Activated CD4-positive, alpha-beta memory T cell treated with anti-CD3 and anti-CD28 coated beads for 36 hours (primary cell): ENCODE data around the gene AQP12A. TPM values are rescaled to one million over a fixed set of nuclear protein-coding genes. Genes with fewer than 3 reads are reported as not detected.
"Not testable (repeated sequence)": the region's sequence is repeated elsewhere in the genome, so short reads cannot be mapped to it uniquely, and the experiment has no call there.

Source experiments
- CTCF ChIA-PET: fragments of 350-600 bp; sonication (Branson Sonifier 250); formaldehyde crosslinking; loops from one replicate; lab custom pipeline; 2021; ENCODE audit warnings: antibody characterized with exemption, inconsistent platforms; lab: Charles Lee
- POLR2A ChIA-PET: fragments of 350-600 bp; sonication (Branson Sonifier 250); formaldehyde crosslinking; loops from one replicate; lab custom pipeline; 2021; ENCODE audit warnings: antibody characterized with exemption; lab: Charles Lee
- DNase-seq: peaks from one replicate; pipeline ENCODE4 v3.0.0-alpha.2; 2020
- H3K27ac Mint-ChIP-seq: one replicate; pipeline ENCODE4 v1.8.0; 2021; ENCODE audit warnings: mixed read lengths
- H3K27me3 Mint-ChIP-seq: one replicate; pipeline ENCODE4 v1.8.0; 2021; ENCODE audit warnings: mixed read lengths
- H3K36me3 Mint-ChIP-seq: one replicate; pipeline ENCODE4 v1.8.0; 2021; ENCODE audit warnings: mixed read lengths
- H3K4me1 Mint-ChIP-seq: one replicate; pipeline ENCODE4 v1.8.0; 2021; ENCODE audit warnings: low read depth, mixed read lengths
- H3K4me3 Mint-ChIP-seq: one replicate; pipeline ENCODE4 v1.8.0; 2021; ENCODE audit warnings: mild to moderate bottlenecking, mixed read lengths
- H3K9me3 Mint-ChIP-seq: one replicate; pipeline ENCODE4 v1.8.0; 2021; ENCODE audit warnings: mixed read lengths
- intact Hi-C: fragments of 100-400 bp; cut with micrococcal nuclease; formaldehyde crosslinking; loops from one replicate; pipeline ENCODE4 v1.15.1; 2023
- total RNA-seq, 2 experiments: library from RNA; stranded (reverse); gene quantifications; one replicate each; pipeline ENCODE4 v1.2.3, GENCODE V29; 2021

Gene AQP12A
- total RNA-seq, 2 experiments from 2014 or later, result not detected

- DNase-seq, H3K27me3 Mint-ChIP-seq, H3K4me1 Mint-ChIP-seq: not testable (repeated sequence)
Measured at GRCh38 chr2:240695593-240695992, 3.9 kb downstream of the AQP12A start.

GRCh38 chr2:240696469-240696868 lies 4.8 kb downstream of the AQP12A start:
- POLR2A ChIA-PET, result not testable (repeated sequence)

More at GRCh38 chr2:240695593-240695992, 3.9 kb downstream of the AQP12A start:
- CTCF ChIA-PET, H3K4me3 Mint-ChIP-seq, H3K36me3 Mint-ChIP-seq, POLR2A ChIA-PET, H3K27ac Mint-ChIP-seq, H3K9me3 Mint-ChIP-seq, intact Hi-C loops: not testable (repeated sequence)

GRCh38 chr2:240698852-240699561 lies 7.3 kb downstream of the AQP12A start:
- H3K36me3 Mint-ChIP-seq, H3K4me1 Mint-ChIP-seq, H3K27me3 Mint-ChIP-seq, H3K4me3 Mint-ChIP-seq, H3K27ac Mint-ChIP-seq, H3K9me3 Mint-ChIP-seq, DNase-seq, CTCF ChIA-PET, intact Hi-C loops, POLR2A ChIA-PET: not testable (repeated sequence)

More at GRCh38 chr2:240696469-240696868, 4.8 kb downstream of the AQP12A start:
- DNase-seq, H3K27me3 Mint-ChIP-seq, H3K4me1 Mint-ChIP-seq, H3K36me3 Mint-ChIP-seq, intact Hi-C loops, H3K27ac Mint-ChIP-seq, H3K4me3 Mint-ChIP-seq, CTCF ChIA-PET, H3K9me3 Mint-ChIP-seq: not testable (repeated sequence)

GRCh38 chr2:240699835-240700234 lies 8.2 kb downstream of the AQP12A start:
- H3K36me3 Mint-ChIP-seq, result not testable (repeated sequence)
- CTCF ChIA-PET, result interaction anchor here (0.6 to 0.8 kb wide), 2 partner anchors 106 to 186 kb away, joined by 3 read pairs; no protein-coding TSS in a partner anchor
- intact Hi-C loops, result loop anchor here (10.0 kb wide), 1 partner anchor 185 kb away; no protein-coding TSS in a partner anchor

GRCh38 chr2:240700616-240701015 lies 8.9 kb downstream of the AQP12A start:
- intact Hi-C loops, result loop anchor here (10.0 kb wide), 1 partner anchor 186 kb away; no protein-coding TSS in a partner anchor
- DNase-seq, CTCF ChIA-PET, POLR2A ChIA-PET, H3K4me3 Mint-ChIP-seq, H3K9me3 Mint-ChIP-seq, H3K36me3 Mint-ChIP-seq, H3K27ac Mint-ChIP-seq: not testable (repeated sequence)
- peaks cover 13% of the 10 kb centered on the region for H3K4me1 Mint-ChIP-seq
- peaks cover 16% of the 10 kb centered on the region for H3K27me3 Mint-ChIP-seq

More at GRCh38 chr2:240699835-240700234, 8.2 kb downstream of the AQP12A start:
- H3K9me3 Mint-ChIP-seq, H3K4me3 Mint-ChIP-seq, H3K27me3 Mint-ChIP-seq, POLR2A ChIA-PET, H3K4me1 Mint-ChIP-seq, DNase-seq, H3K27ac Mint-ChIP-seq: not testable (repeated sequence)

GRCh38 chr2:240701091-240701735 lies 9.5 kb downstream of the AQP12A start:
- peaks cover 18% of the 10 kb centered on the region for H3K27me3 Mint-ChIP-seq
- H3K36me3 Mint-ChIP-seq, result no peaks in the 10 kb centered on the region
- H3K4me1 Mint-ChIP-seq, result peaks cover 13% of the 10 kb centered on the region
- no peaks in the 10 kb centered on the region for H3K9me3 Mint-ChIP-seq
- intact Hi-C loops, result loop anchor here (10.0 kb wide), 1 partner anchor 186 kb away; no protein-coding TSS in a partner anchor
- CTCF ChIA-PET, result no interaction called here
- POLR2A ChIA-PET, result no interaction called here
- DNase-seq, result no peak
- no peak overlapping the region for H3K27ac Mint-ChIP-seq
- no peak overlapping the region for H3K4me3 Mint-ChIP-seq

GRCh38 chr2:240701736-240702639 lies 10.3 kb downstream of the AQP12A start:
- no peak overlapping the region for H3K27ac Mint-ChIP-seq
- peaks cover 13% of the 10 kb centered on the region for H3K4me1 Mint-ChIP-seq
- POLR2A ChIA-PET, result no interaction called here
- intact Hi-C loops, result loop anchor here (10.0 kb wide), 1 partner anchor 187 kb away; no protein-coding TSS in a partner anchor
- no peaks in the 10 kb centered on the region for H3K36me3 Mint-ChIP-seq
- H3K27me3 Mint-ChIP-seq, result peaks cover 18% of the 10 kb centered on the region
- H3K9me3 Mint-ChIP-seq, result no peaks in the 10 kb centered on the region
- H3K4me3 Mint-ChIP-seq, result no peak overlapping the region
- CTCF ChIA-PET, result no interaction called here
- no peak for DNase-seq

GRCh38 chr2:240702640-240703011 lies 11.0 kb downstream of the AQP12A start:
- ChIA-PET POLR2A (no interaction called here), CTCF (no interaction called here)
- Mint-ChIP-seq H3K27me3 (peaks cover 18% of the 10 kb centered on the region), H3K36me3 (no peaks in the 10 kb centered on the region), H3K4me1 (peaks cover 13% of the 10 kb centered on the region), H3K27ac (no peak overlapping the region), H3K4me3 (no peak overlapping the region), H3K9me3 (no peaks in the 10 kb centered on the region)
- DNase-seq, result no peak
- intact Hi-C loops, result loop anchor here (10.0 kb wide), 1 partner anchor 188 kb away; no protein-coding TSS in a partner anchor

GRCh38 chr2:240703417-240704341 lies 12.0 kb downstream of the AQP12A start:
- intact Hi-C loops, result loop anchor here (10.0 kb wide), 1 partner anchor 189 kb away; no protein-coding TSS in a partner anchor
- no peak for DNase-seq
- no peaks in the 10 kb centered on the region for H3K36me3 Mint-ChIP-seq
- CTCF ChIA-PET, result interaction anchor here (0.9 kb wide), 1 partner anchor 190 kb away, joined by 3 read pairs; no protein-coding TSS in a partner anchor
- no peak overlapping the region for H3K4me3 Mint-ChIP-seq
- no peak overlapping the region for H3K27ac Mint-ChIP-seq
- H3K4me1 Mint-ChIP-seq, result peaks cover 13% of the 10 kb centered on the region
- POLR2A ChIA-PET, result interaction anchor here (0.9 kb wide), 1 partner anchor 116 kb away, joined by 3 read pairs; no protein-coding TSS in a partner anchor
- H3K9me3 Mint-ChIP-seq, result no peaks in the 10 kb centered on the region
- peaks cover 18% of the 10 kb centered on the region for H3K27me3 Mint-ChIP-seq

GRCh38 chr2:240704651-240705050 lies 13.0 kb downstream of the AQP12A start:
- ChIA-PET POLR2A (interaction anchor here (0.9 to 1.1 kb wide), 2 partner anchors 117 to 144 kb away, joined by 3 read pairs; no protein-coding TSS in a partner anchor), CTCF (interaction anchor here (0.7 kb wide), 1 partner anchor 148 kb away, joined by 3 read pairs; no protein-coding TSS in a partner anchor)
- H3K27ac Mint-ChIP-seq, result no peak overlapping the region
- H3K4me3 Mint-ChIP-seq, result peak overlapping the region; percentile 9
- peaks cover 17% of the 10 kb centered on the region for H3K27me3 Mint-ChIP-seq
- intact Hi-C loops, result loop anchor here (10.0 kb wide), 1 partner anchor 190 kb away; no protein-coding TSS in a partner anchor
- DNase-seq, result peak; percentile 53
- H3K36me3 Mint-ChIP-seq, result no peaks in the 10 kb centered on the region
- peaks cover 13% of the 10 kb centered on the region for H3K4me1 Mint-ChIP-seq
- H3K9me3 Mint-ChIP-seq, result no peaks in the 10 kb centered on the region
